K562 (cell line): ENCODE data around the gene ADCY6. TPM values are rescaled to one million over a fixed set of nuclear protein-coding genes. Genes with fewer than 3 reads are reported as not detected.

Experiments
- ATAC-seq: fragments of 200-7000 bp; cut with Tn5 transposase; 3 replicates; pipeline ENCODE4 v1.9.1; 2020; ENCODE audit warnings: moderate library complexity
- BruUV-seq: library from RNA; stranded (reverse); fragments of 400-500 nt; replicated peaks from 2 replicates; lab custom pipeline; 2021; lab: Mats Ljungman, UMichigan
- CTCF ChIA-PET: fragments of 300-600 bp; formaldehyde crosslinking; extraction: SDS; loops from one replicate; lab custom pipeline; 2021; ENCODE audit warnings: low intra/inter-chr PET ratio; lab: Yijun Ruan, JAX
- POLR2A ChIA-PET: fragments of 300-600, 350-650 bp; sonication (Branson Sonifier 250); formaldehyde crosslinking; extraction: SDS; loops from one replicate; lab custom pipeline; 2021; ENCODE audit warnings: antibody characterized with exemption, inconsistent platforms; lab: Yijun Ruan, JAX
- DNase-seq, 4 experiments: peaks; one replicate each; pipeline versions ENCODE4 v3.0.0 to v3.0.0-alpha.2; 2011 to 2018; ENCODE audit warnings: low spot score in 3 of 4, mixed read lengths in 3 of 4; ENCODE audit errors: extremely low read depth in 1 of 4
- FAIRE-seq: peaks from 2 replicates; lab custom pipeline; 2011; peaks lifted over from hg19 to GRCh38; lab: Jason Lieb, UNC
- H2AFZ ChIP-seq: 2 replicates; pipeline ENCODE4 v1.6.0; 2011; ENCODE audit warnings: low read depth, low read length, control low read depth, inconsistent platforms
- H3K27ac ChIP-seq: fragments of 200-600 bp; 3 replicates; pipeline ENCODE4 v1.8.0; 2011; ENCODE audit warnings: low read depth, mild to moderate bottlenecking, control low read depth, inconsistent platforms, low read length, moderate library complexity, mixed read lengths; ENCODE audit errors: extremely low read depth
- H3K27me3 ChIP-seq, 2 experiments: fragments of 300-600 bp in 1 of 2; 2 replicates in 1 of 2; 3 replicates in 1 of 2; pipeline versions ENCODE4 v1.6.0 to v1.8.0; 2011; ENCODE audit warnings: inconsistent platforms in 2 of 2, low read length in 2 of 2, mild to moderate bottlenecking in 1 of 2, mixed read lengths in 1 of 2, moderate library complexity in 1 of 2; ENCODE audit not compliant: control insufficient read depth in 2 of 2, insufficient read depth in 2 of 2
- H3K36me3 ChIP-seq: fragments of 300-600 bp; 3 replicates; pipeline ENCODE4 v1.8.0; 2011; ENCODE audit warnings: mild to moderate bottlenecking, low read length, inconsistent platforms; ENCODE audit not compliant: control insufficient read depth, insufficient read depth
- H3K4me1 ChIP-seq, 2 experiments: fragments of 200-600 bp in 1 of 2; replicated peaks in 1 of 2; 2 replicates in 1 of 2; 3 replicates in 1 of 2; pipeline versions ENCODE4 v1.5.1 to v1.8.0; 2011; ENCODE audit warnings: inconsistent platforms in 2 of 2, low read length in 2 of 2, mild to moderate bottlenecking in 1 of 2, mixed read lengths in 1 of 2, moderate library complexity in 1 of 2; ENCODE audit not compliant: control insufficient read depth in 2 of 2, insufficient read depth in 2 of 2
- H3K4me2 ChIP-seq: 2 replicates; pipeline ENCODE4 v1.6.1; 2011; ENCODE audit warnings: low read length, control low read depth, inconsistent platforms, mixed read lengths; ENCODE audit not compliant: insufficient read depth
- H3K4me3 ChIP-seq: fragments of 200-600 bp; sonication (generic), shearing (Covaris generic); 2 replicates; pipeline ENCODE4 v1.5.1; 2016; ENCODE audit warnings: control low read depth, inconsistent platforms
- H3K79me2 ChIP-seq: fragments of 200-600 bp; 3 replicates; pipeline ENCODE4 v1.8.0; 2011; ENCODE audit warnings: low read length, inconsistent platforms; ENCODE audit not compliant: control insufficient read depth, insufficient read depth
- H3K9ac ChIP-seq, 2 experiments: 2 replicates each; pipeline versions ENCODE4 v1.6.0 to v1.6.1; 2011; ENCODE audit warnings: low read depth in 2 of 2, low read length in 2 of 2, control low read depth in 1 of 2, inconsistent platforms in 1 of 2, mild to moderate bottlenecking in 1 of 2, mixed read lengths in 1 of 2; ENCODE audit not compliant: insufficient read depth in 1 of 2
- H3K9me1 ChIP-seq: one replicate; pipeline ENCODE4 v1.6.0; 2011; ENCODE audit warnings: inconsistent platforms, mild to moderate bottlenecking, low read length, moderate library complexity; ENCODE audit not compliant: control insufficient read depth, insufficient read depth
- H3K9me3 ChIP-seq: replicated peaks from 2 replicates; pipeline ENCODE4 v1.5.1; 2011; ENCODE audit warnings: low read depth, low read length, inconsistent platforms; ENCODE audit not compliant: control insufficient read depth, insufficient read depth
- H4K20me1 ChIP-seq: replicated peaks from 2 replicates; pipeline ENCODE4 v1.6.1; 2011; ENCODE audit warnings: low read length, inconsistent platforms, mixed read lengths; ENCODE audit not compliant: control insufficient read depth, insufficient read depth
- CEBPG ChIP-seq, 3 experiments: fragments of 200-800 bp in 1 of 3; sonication (Bioruptor generic) in 1 of 3; sonication (generic) in 1 of 3; formaldehyde crosslinking in 1 of 3; IDR thresholded peaks in 2 of 3; conservative IDR thresholded peaks in 1 of 3; 2 replicates each; pipeline versions ENCODE4 v1.6.1 to v1.8.0; 2016 to 2022; ENCODE audit warnings: missing compliant biosample characterization in 2 of 3, missing genetic modification characterization in 2 of 3, mild to moderate bottlenecking in 1 of 3, missing genetic modification reagents in 1 of 3
- IRF1 ChIP-seq: sonication (generic); formaldehyde crosslinking; IDR thresholded peaks from 2 replicates; pipeline ENCODE4 v1.8.0; 2022; ENCODE audit warnings: missing genetic modification reagents, mild to moderate bottlenecking, borderline replicate concordance
- KDM1A ChIP-seq, 2 experiments: fragments of 450-650 bp; IDR thresholded peaks; 2 replicates each; pipeline ENCODE4 v1.6.1; 2016; ENCODE audit warnings: mild to moderate bottlenecking in 2 of 2
- MEF2D ChIP-seq: conservative IDR thresholded peaks from 2 replicates; pipeline ENCODE4 v1.6.1; 2016; ENCODE audit warnings: low read depth, missing genetic modification characterization, missing compliant biosample characterization
- NFE2 ChIP-seq: IDR thresholded peaks from 2 replicates; pipeline ENCODE4 v1.6.1; 2014; ENCODE audit warnings: antibody characterized with exemption, low read depth
- NR2C1 ChIP-seq, 2 experiments: fragments of 450-650 bp; IDR thresholded peaks; 2 replicates each; pipeline ENCODE4 v1.6.1; 2017; ENCODE audit warnings: mild to moderate bottlenecking in 2 of 2, antibody characterized with exemption in 1 of 2, inconsistent platforms in 1 of 2, missing compliant biosample characterization in 1 of 2, missing genetic modification characterization in 1 of 2
- RBM39 ChIP-seq: fragments of 200-400 bp; formaldehyde crosslinking; optimal IDR thresholded peaks from 2 replicates; pipeline ENCODE3; 2018; ENCODE audit warnings: low read depth, low read length
- TAF15 ChIP-seq: fragments of 200-400 bp; formaldehyde crosslinking; IDR thresholded peaks from 2 replicates; pipeline ENCODE4 v1.6.1; 2017; ENCODE audit warnings: mild to moderate bottlenecking, low read depth, low read length, moderate library complexity
- TARDBP ChIP-seq: fragments of 450-650 bp; IDR thresholded peaks from 2 replicates; pipeline ENCODE4 v1.6.1; 2016
- ZBTB43 ChIP-seq: sonication (generic); formaldehyde crosslinking; IDR thresholded peaks from 2 replicates; pipeline ENCODE4 v1.8.0; 2023; ENCODE audit warnings: mild to moderate bottlenecking, missing genetic modification reagents
- ZNF212 ChIP-seq: fragments of 450-650 bp; formaldehyde crosslinking; IDR thresholded peaks from 2 replicates; pipeline ENCODE4 v1.4.0; 2020; ENCODE audit warnings: mild to moderate bottlenecking
- ZNF277 ChIP-seq: fragments of 250-450 bp; sonication (Bioruptor Pico); IDR thresholded peaks from 2 replicates; pipeline ENCODE4 v1.8.0; 2022; ENCODE audit warnings: inconsistent platforms, mild to moderate bottlenecking, moderate library complexity, borderline replicate concordance
- ZNF57 ChIP-seq: fragments of 450-650 bp; formaldehyde crosslinking; IDR thresholded peaks from 2 replicates; pipeline ENCODE4 v1.4.0; 2020; ENCODE audit warnings: mild to moderate bottlenecking, moderate library complexity
- ZNF764 ChIP-seq: fragments of 250-450 bp; sonication (Bioruptor Pico); IDR thresholded peaks from 2 replicates; pipeline ENCODE4 v1.4.0; 2020; ENCODE audit warnings: low read depth, mild to moderate bottlenecking, moderate library complexity
- WGBS: fragments of 100-300 bp; shearing (Covaris generic); methylation state at CpG from one replicate; pipeline ENCODE4 v1.1.6; 2016; ENCODE audit warnings: low coverage, mixed read lengths; ENCODE audit not compliant: insufficient coverage; ENCODE audit errors: missing lambda C conversion rate; 5-methylcytosine and 5-hydroxymethylcytosine counted together
- in situ Hi-C: fragments of 300-500 bp; cut with MboI; formaldehyde crosslinking; loops from 4 replicates; pipeline ENCODE4 v1.15.0; 2018; ENCODE audit warnings: inconsistent platforms, mixed read lengths
- intact Hi-C: fragments of 100-400 bp; cut with micrococcal nuclease; formaldehyde crosslinking; loops from 2 replicates; pipeline ENCODE4 v1.14.2; 2022
- polyA plus RNA-seq, 8 experiments: library from polyadenylated mRNA; depleted of rRNA in 4 of 8; stranded (reverse) in 5 of 8; unstranded in 3 of 8; fragments of >200 nt; fragmentation: Nextera tagmentation in 2 of 8; fragmentation: Illumina TruSeq in 1 of 8; extraction: Ambion mirVana in 2 of 8; extraction: Trizol in 1 of 8; gene quantifications; 2 replicates each; pipeline versions ENCODE4 v1.2.1 to v1.2.3, GENCODE V29; 2011 to 2014; ENCODE audit warnings: inconsistent platforms in 1 of 8, missing spikeins in 1 of 8
- total RNA-seq, 7 experiments: library from RNA; depleted of rRNA in 6 of 7; stranded (reverse); fragments of >200 nt in 6 of 7; fragmentation: Illumina TruSeq in 2 of 7; extraction: Trizol in 2 of 7; gene quantifications; 2 replicates each; pipeline versions ENCODE4 v1.2.1 to v1.2.3, GENCODE V29; 2011 to 2021; ENCODE audit warnings: low replicate concordance in 1 of 7

Gene ADCY6
- total and polyA plus RNA-seq, 9 of the 15 experiments (the other 6 are each of a cell fraction or from before 2014, with no cell fraction given), result 0.01 to 1.0 (median 0.53) TPM

GRCh38 chr12:48807981-48808380 is 19.1 kb upstream of the ADCY6 start:
- H3K9me3 ChIP-seq, result no peaks in the 10 kb centered on the region
- in situ Hi-C loops, result no loop called here
- DNase-seq (no peak), ATAC-seq (no peak), FAIRE-seq (no peak)
- no peak overlapping the region for H3K9ac ChIP-seq
- no peaks in the 10 kb centered on the region for H3K4me1 ChIP-seq
- no peak overlapping the region for H3K27ac ChIP-seq
- intact Hi-C loops, result no loop called here
- H4K20me1 ChIP-seq, result no peaks in the 10 kb centered on the region
- H2AFZ ChIP-seq, result no peak overlapping the region
- H3K4me2 ChIP-seq, result no peak overlapping the region
- TF ChIP-seq ZNF57, result no peak
- no peak for TF ChIP-seq MEF2D (tag)
- no peak for TF ChIP-seq RBM39
- no peak for TF ChIP-seq CEBPG (CRISPR knock-in tag; IDR thresholded peaks at IDR 0.05)
- no peak for TF ChIP-seq CEBPG (tag; conservative IDR thresholded peaks at IDR 0.05 in 1 of 2, IDR thresholded peaks at IDR 0.05 in 1 of 2)
- TF ChIP-seq KDM1A (IDR thresholded peaks at IDR 0.05), result no peak
- H3K27me3 ChIP-seq, result no peaks in the 10 kb centered on the region; a peak in 1 of 5 replicates
- H3K4me3 ChIP-seq, result no peak overlapping the region
- H3K36me3 ChIP-seq, result no peaks in the 10 kb centered on the region
- BruUV-seq, result no TSS peak
- ChIA-PET CTCF (no interaction called here), POLR2A (no interaction called here)
- WGBS, result 48% methylated on average over 3 of the region's 3 CpGs
- H3K9me1 ChIP-seq, result no peaks in the 10 kb centered on the region
- no peaks in the 10 kb centered on the region for H3K79me2 ChIP-seq

- H3K4me1 ChIP-seq, result peaks cover 0 to 10% of the 10 kb centered on the region in 2 experiments; a peak in 2 of 5 replicates
- no peak overlapping the region for H3K9ac ChIP-seq
- intact Hi-C loops, result no loop called here
- no peak overlapping the region for H2AFZ ChIP-seq
- ChIA-PET CTCF (no interaction called here), POLR2A (no interaction called here)
- peaks cover 7 to 15% of the 10 kb centered on the region in 2 experiments for H3K27me3 ChIP-seq
- ATAC-seq (no peak), FAIRE-seq (no peak), DNase-seq (no peak)
- no peaks in the 10 kb centered on the region for H3K36me3 ChIP-seq
- H3K4me3 ChIP-seq, result no peak overlapping the region
- in situ Hi-C loops, result no loop called here
- H3K27ac ChIP-seq, result no peak overlapping the region
- no peaks in the 10 kb centered on the region for H3K9me1 ChIP-seq
- H3K79me2 ChIP-seq, result no peaks in the 10 kb centered on the region
- no peaks in the 10 kb centered on the region for H3K9me3 ChIP-seq
- no peak overlapping the region for H3K4me2 ChIP-seq
- peaks cover 4% of the 10 kb centered on the region; the same call in 1 of the 2 replicates for H4K20me1 ChIP-seq
- WGBS, result 5% methylated on average over 1 of the region's 1 CpG
- BruUV-seq, result no TSS peak
- TF ChIP-seq NFE2, result no peak
- no peak for TF ChIP-seq ZNF212 (CRISPR knock-in tag)
- TF ChIP-seq ZBTB43 (CRISPR knock-in tag), result no peak
- no peak for TF ChIP-seq ZNF277 (CRISPR knock-in tag)
- no peak for TF ChIP-seq IRF1 (CRISPR knock-in tag)
- no peak for TF ChIP-seq TAF15
- TF ChIP-seq TARDBP, result no peak
- no peak for TF ChIP-seq ZNF764 (CRISPR knock-in tag)
- TF ChIP-seq NR2C1 (IDR thresholded peaks at IDR 0.05), result no peak
- no peak for TF ChIP-seq NR2C1 (tag; IDR thresholded peaks at IDR 0.05)
Observed at GRCh38 chr12:48803675-48804074, 14.8 kb upstream of the ADCY6 start.
